GM19438 (cell line): ENCODE results near the gene UMPS.
"Not testable (repeated sequence)": the region's sequence is repeated elsewhere in the genome, so short reads cannot be mapped to it uniquely, and the experiment has no call there.

Experiments used
- ATAC-seq: cut with Tn5 transposase; IDR thresholded peaks from one replicate; pipeline ENCODE4 v1.9.1; 2021; ENCODE audit warnings: low read depth; ENCODE audit not compliant: unreplicated experiment

Gene UMPS

DNA sequence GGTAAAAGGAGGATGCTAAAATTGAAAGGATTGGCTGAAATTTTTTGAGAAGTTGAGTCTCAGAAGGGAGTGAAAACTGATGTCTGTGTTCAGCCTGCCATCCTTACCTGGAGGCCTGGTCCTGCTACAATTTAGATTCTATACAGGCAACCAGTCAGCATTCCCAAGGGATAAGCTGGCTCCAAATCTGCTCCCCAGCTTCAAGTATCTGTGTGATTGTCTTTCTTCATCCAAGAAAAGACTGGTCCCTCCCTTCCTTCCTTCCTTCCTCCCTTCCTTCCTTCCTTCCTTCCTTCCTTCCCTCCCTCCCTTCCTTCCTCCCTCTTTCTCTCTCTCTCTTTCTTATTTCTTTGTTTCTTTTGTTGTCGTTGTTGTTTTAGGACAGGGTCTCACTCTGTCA is 24.7 kb upstream of the UMPS start:
- no peak for ATAC-seq

DNA sequence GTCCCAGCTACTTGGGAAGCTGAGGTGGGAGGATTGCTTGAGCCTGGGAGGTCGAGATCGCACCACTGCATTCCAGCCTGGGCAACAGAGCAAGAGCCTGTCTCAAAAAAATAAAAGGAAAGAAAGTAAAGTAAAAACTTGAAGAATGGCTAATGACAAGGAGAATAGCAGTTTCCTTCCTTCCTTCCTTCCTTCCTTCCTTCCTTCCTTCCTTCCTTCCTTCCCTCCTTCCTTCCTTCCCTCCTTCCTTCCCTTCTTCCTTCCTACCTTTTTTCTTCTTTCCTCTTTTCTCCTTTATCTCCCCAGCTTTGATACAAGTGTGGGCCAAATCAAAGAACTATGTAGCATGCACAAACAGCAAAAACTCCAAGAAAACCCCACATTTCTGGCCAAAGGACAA is 23.0 kb upstream of the UMPS start:
- not testable (repeated sequence) for ATAC-seq

DNA sequence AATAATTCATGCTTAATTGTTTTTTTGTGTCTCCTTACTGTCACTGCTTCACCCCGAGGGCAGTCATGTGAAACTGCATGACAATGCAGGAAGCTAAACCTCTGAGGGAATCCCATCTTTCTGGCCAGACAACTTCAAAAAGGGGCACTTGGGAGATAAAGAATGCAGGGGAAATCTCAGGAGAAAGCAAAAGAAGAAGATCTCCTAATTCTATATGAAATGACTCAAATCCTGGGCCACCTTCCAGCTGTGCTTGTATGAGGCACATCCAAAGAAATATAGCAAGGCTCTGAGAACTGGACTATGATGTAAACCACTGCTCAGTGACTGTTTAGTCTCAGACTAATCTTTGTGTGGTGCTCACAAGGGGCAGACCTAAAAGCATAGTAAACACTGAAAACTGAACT is 22.6 kb upstream of the UMPS start:
- no peak for ATAC-seq

DNA sequence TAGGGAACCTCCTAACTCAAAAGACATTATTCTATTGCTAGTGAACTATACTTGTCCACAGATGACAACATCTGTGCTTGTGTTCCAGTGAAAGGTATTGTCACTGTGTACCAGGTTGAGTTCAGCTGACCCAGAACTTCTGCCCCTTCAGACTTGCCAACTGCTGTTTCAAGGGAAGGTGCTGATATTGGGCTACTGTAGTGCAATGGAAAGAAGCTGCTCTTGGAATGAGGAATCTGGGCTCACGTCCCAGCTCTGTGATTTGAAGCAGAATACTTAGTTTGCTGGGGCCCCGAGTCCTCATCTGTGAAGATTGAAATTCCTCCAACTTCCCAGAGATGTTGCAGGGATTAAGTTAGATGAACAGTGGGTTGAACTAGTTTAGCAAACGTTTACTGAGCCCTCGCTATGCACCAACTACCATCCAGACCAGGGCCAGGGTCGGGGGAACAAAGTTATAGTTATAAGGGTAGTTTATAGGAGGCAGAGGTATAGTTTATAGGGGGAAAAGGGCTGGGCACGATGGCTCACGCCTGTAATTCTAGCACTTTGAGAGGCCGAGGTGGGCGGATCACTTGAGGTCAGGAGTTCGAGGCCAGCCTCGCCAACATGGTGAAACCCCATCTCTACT is 15.9 kb upstream of the UMPS start:
- ATAC-seq: no peak

DNA sequence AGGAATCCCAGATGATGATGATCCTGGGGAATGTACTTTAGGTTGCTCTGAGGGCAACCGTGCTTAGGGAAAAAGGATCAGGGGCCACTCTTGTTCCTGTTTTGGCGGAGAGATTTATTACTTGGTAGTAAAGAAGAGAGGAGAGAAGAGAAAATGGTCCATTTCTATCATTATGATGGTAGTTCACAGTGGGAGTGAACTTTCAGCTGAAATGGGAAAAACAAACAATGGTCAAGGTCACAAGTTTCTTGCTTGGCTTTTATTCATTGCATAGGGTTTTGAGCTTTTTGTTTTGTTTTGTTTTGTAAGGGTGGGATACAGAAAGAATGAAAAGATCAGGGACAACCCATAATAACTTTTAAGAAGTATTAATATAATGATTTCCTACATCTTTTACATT is 7.7 kb upstream of the UMPS start:
- no peak for ATAC-seq

DNA sequence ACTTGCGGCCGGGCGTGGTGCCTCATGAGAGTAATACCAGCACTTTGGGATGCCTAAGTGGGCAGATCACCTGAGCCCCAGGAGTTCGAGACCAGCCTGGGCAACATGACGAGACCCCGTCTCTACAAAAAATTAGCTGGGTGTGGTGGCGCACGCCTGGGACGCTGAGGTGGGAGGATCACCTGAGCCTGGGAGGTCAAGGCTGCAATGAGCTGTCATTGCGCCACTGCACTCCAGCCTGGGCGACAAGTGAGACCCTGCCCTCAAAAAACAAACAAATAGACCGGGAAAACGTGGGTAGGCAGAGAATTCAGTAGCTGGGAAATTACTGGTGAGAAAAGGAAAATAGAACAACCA is 667 bp downstream of the UMPS start:
- no peak for ATAC-seq

DNA sequence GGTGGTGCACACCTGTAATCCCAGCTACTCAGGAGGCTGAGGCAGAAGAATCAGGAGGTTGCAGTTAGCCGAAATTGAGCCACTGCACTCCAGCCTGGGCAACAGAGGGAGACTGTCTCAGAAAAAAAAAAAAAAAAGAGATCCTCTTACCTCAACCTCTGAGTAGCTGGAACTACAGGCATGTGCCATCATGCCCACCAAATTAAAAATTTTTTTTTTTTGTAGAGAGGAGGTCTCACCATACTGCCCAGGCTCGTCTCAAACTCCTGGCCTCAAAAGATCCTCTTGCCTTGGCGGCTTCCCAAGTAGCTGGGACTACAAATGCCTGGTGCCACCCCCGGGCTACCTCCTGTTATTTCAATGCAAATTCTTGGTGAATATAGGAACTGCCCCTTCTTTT is 1.5 kb downstream of the UMPS start:
- no peak for ATAC-seq

DNA sequence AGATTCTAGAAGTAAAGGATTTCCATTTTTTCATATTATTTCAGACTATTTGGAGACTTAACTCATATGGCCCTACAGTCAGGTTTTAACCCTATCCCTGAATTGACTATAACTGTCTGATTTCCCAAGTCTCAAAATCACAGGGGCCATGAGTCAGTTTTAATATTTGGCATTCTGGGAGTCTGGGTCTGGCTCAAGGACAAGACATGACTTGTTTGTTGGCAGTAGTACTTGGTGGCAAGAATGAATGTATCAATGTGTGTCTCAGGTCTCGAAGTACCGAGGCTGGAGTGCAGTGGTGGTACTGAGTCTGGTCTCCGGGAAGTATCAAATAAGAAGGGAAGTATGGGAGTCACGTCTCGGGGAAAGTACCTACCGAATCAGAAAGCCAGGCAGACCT is 10.8 kb downstream of the UMPS start:
- ATAC-seq: no peak

DNA sequence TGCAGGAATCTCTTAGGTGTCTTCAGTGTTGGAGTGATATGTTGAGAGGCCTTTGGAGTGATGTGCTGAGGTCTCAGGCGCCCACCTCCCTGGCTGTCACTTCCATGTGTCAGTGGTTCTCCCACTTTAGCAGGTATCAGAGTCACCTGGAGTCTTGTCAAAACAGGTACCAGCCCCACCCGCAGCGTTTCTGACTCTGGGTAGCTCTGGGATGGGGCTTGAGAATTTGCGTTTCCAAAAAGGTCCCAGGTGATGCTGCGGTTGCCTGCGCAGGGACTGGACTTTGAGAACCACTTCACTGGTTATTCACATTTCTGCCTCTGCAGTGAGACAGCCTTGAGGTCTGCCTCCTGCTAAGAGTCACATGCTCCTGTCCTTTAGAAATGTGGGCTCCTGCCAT is 15.5 kb downstream of the UMPS start:
- no peak for ATAC-seq

DNA sequence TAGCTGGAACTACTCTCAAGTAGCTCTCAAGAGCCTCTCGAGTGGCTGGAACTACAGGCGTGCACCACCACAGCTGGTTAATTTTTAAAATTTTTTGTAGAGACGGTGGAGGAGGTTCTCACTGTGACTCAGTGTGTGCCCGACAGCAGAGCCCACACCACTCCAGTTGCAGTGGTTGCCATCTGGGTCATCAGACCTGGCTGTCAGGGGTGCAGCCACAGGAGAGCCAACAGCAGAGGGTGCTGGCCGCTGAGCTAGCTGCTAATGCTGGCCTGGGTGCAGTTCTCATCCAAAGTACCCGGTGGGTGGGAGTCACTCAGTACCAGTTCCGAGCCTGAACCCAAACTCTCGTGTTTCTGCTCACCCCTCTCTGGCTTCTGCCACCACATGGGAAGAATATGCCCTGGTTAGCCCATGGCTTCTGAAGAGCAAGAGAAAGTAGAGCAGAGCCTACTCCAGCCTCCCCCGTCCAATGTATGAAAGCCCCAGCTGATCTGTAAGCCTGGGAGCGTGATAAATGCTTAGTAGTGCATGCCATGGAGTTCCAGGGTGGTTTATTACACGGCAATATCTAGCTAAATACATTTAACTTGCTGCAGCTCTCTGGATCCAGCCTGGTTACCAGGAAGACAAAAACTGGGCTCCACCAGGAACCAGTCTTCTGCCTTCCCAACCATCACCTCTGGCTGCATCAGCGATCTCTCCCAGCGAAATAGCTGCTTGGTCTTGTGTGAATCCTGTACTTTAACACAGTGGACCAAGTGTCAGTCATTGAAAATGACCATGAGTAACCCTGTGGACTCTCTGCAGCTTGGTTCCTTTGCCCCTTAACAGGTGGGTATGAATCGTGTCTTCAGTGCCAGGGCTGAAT is 17.1 kb downstream of the UMPS start:
- ATAC-seq: no peak

DNA sequence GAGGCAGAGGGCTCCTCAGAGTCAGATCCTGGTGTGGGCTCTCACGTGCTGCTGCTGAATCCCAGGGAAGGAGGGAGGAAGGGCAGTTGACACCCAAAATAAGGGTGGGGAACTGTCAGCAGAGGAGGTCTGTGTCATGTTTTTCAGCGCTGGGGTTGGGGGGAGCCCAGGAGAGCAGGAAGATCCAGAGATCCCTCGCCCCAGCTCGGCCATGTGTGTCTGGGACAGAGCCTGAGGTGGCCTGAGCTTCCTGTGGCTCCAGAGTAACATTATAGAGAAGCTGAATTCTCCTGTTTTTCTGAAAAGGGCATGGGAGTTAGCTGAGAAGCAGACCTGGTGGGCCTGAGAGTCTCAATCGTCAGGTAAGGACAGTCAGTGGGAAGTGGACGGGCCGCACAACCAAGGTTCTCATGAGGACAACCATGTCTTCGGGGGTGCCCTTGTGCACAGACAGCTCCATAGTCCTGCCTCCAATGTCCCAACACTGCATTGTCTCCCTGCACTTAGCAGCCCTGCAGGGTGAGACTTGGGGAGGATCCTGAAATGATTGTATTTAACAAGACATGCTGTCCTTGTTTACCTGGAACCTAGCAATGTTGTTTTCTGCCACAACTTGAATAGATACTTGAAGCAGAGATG is 18.4 kb downstream of the UMPS start:
- no peak for ATAC-seq

DNA sequence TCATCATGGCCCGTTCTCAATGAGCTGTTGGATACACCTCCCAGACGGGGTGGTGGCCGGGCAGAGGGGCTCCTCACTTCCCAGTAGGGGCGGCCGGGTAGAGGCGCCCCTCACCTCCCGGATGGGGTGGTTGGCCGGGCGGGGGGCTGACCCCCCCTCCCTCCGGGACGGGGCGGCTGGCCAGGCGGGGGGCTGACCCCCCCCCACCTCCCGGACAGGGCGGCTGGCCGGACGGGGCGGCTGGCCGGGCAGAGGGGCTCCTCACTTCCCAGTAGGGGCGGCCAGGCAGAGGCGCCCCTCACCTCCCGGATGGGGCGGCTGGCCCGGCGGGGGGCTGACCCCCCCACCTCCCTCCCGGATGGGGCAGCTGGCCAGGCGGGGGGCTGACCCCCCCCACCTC is 19.6 kb downstream of the UMPS start:
- ATAC-seq: not testable (repeated sequence)

DNA sequence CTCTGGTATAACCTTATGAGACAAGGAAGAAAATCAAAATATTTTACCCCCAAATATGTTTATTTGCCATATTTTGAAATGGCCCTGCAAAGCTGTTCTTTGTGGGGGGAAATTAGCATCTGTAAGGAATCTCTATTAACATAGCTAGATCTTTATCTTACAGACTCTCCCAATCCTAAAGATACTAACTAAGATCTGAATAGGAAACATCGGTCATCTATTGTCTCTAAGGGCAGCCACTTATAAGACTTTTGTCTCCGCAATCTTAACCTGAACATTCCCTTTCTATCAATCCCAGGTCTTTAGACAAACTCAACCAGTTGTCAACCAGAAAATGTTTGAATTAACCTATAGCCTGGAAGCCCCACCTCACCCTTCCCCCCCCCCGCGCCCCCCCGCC is 21.2 kb downstream of the UMPS start:
- ATAC-seq: no peak

DNA sequence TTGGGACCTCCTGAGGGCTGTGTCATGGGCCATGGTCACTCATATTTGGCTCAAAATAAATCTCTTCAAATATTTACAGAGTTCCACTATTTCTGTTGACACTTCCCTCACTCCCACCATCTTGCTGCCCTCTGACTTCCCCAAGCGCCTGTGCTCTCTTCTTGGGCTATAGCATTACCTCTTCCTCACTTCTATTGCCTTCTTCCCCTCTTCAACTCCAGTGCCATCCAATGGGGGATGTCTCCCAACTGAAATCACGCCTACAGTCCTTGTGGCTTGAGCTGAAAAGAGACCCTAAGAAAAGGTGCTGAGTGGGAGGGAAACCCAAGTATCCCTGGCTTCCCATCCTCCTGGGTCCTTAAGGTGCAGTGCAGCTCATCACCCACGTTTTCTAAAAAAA is 21.8 kb downstream of the UMPS start:
- ATAC-seq: no peak

DNA sequence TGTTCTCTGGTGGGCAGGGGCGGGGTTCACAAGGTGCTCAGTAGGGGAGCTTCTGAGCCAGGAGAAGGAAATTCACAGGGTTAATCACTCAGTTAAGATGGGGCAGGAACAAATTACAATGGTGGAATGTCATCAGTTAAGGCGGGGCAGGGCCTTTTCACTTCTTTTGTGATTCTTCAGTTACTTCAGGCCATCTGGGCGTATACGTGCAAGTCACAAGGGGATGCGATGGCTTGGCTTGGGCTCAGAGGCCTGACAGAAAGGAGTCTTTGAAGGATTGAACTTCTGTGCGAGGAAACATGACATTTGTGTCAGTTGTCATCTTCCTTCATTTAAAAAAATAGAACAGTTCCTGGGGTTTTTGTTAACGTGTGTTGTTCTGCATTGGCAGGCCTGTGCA is 27.7 kb downstream of the UMPS start:
- not testable (repeated sequence) for ATAC-seq

DNA sequence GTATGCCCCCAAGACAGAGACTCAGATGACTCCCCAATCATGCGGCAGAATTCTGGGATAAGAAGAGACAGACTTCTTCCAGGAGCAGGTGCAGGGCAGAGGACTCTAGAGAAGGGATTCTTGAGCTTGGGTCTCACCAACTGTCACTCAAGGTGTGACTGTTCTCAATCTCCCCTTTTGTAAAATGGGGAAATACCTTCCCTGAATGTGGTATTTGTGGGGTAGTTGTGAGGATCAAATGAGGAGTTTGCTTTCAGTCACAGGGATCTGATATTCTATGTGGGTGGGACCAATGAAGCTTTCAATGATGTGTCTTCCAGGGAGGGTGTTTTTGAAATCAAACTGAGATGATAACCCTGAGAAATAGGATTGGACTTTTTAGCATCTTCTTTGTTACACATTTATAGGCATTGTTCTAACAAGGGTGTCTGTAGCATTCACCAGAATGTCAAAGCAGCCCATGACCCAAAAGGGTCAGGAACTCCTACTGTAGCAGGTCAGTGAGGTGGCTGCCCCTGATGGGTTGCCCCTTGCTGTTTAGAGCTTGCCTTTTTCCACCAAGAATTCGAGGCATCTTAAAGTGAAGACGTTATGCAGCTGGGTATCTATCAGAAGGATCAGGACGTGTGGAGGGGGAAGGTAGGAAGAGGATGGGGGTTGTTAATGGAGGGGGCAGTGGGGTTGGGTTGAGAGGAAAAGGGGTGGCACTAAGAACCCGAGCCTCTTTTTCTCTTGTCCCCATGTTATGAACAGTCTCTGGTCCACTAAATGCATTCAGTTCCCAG is 28.8 kb downstream of the UMPS start:
- ATAC-seq: no peak

DNA sequence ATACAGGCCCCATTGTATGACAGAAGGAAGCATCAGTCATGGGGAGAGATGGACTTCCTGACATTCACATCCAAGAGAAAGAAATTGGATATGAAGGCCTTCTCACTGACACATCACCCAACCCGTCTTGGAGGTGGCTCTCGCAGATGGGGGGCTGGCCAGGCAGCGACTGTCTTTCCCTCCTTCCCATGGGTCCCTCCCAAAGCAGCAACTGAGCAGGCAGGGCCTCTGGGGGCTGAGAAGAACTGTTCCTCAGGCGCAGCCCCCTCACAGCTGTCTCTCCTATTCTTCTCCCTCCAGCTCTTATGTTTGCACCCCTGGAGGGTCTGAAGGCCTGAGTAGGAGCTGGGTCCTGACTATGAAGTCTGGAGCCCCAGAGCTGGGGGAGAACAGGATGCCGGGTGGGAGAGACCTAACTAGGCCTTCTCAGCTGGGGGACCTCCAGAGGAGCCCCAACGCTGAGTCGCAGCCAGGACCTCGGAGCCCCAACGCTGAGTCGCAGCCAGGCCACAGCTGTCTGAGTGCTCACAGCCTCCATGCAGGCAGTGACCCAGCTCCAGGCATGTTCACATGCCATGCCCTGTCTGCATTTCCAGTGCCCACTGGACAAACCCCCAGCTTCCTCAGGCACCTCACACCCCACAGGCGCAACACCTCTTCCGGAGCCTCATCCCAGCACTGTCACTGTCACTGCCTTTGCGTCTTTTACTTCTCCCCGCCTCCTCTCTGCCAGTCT is 29.6 kb downstream of the UMPS start:
- ATAC-seq: no peak

DNA sequence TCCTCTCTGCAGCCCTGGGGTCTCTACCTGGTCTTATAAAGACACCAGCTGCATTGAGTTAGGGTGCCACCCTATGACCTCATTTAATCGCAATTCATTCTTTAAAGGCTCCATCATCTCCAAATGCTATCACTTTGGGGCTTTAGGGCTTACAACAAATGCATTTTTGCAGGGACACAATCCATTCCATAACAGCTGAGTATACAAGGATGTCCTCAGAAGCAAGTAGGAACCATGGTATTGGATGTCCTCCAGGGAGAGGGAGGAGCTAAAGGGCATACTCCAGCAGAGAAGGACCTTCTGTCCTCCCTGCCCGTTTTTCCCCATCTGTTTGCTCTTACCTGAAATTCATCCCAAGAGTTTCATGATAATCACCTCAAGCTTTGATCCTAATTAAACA is 30.3 kb downstream of the UMPS start:
- ATAC-seq: no peak

DNA sequence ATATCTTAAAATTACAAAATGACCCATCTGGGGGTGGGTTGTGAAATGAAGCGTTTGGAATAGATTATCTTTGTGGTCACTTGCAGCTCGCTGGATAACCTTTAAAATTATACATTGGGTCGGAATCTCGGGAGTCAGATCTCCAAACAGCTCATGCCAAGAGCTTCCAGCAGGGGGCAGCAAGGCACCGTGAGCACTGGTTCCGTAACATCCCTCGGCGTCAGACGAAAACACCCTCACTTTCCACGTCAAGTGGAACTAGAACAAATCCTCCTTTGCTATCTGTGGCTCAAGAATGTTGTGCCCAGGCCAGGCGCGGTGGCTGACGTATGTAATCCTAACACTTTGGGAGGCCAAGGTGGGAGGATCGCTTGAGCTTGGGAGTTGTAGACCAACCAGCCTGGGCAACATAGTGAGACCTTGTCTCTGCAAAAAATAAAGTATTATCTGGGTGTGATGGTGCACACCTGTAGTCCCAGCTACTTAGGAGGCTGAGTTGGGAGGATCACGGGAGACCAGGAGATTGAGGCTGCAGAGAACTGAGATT is 31.1 kb downstream of the UMPS start:
- ATAC-seq: no peak
